ENCODE measurements around the gene LRP8.

The LRP8 gene

DNA sequence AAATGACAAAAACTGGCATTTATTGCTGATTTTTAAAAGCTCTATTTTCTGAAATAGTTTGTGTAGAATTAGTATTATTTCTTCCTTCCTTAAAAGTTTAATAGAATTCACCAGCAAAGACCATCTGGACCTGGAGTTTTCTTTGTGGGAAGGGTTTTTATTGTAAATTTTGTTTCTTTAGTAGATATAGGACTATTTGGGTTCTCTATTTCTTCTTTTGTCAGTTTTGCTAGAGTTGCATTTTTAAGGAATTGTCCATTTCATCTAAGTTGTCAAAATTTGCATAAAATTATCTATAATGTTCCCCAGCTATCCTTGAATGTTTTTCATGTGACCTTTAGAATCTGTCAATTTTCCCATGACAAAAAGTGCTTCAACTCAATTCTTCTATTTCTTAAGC, 28.8 kb upstream of the LRP8 start:
- TF ChIP-seq, protein P1, sequence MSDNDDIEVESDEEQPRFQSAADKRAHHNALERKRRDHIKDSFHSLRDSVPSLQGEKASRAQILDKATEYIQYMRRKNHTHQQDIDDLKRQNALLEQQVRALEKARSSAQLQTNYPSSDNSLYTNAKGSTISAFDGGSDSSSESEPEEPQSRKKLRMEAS (IDR thresholded peaks at IDR 0.05; ENCODE audit: low read depth, low read length), result no peak
- TF ChIP-seq, protein P2, sequence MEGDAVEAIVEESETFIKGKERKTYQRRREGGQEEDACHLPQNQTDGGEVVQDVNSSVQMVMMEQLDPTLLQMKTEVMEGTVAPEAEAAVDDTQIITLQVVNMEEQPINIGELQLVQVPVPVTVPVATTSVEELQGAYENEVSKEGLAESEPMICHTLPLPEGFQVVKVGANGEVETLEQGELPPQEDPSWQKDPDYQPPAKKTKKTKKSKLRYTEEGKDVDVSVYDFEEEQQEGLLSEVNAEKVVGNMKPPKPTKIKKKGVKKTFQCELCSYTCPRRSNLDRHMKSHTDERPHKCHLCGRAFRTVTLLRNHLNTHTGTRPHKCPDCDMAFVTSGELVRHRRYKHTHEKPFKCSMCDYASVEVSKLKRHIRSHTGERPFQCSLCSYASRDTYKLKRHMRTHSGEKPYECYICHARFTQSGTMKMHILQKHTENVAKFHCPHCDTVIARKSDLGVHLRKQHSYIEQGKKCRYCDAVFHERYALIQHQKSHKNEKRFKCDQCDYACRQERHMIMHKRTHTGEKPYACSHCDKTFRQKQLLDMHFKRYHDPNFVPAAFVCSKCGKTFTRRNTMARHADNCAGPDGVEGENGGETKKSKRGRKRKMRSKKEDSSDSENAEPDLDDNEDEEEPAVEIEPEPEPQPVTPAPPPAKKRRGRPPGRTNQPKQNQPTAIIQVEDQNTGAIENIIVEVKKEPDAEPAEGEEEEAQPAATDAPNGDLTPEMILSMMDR (IDR thresholded peaks at IDR 0.05; ENCODE audit: low read depth, low read length), result no peak
- TF ChIP-seq MYC (IDR thresholded peaks at IDR 0.05; ENCODE audit: low read depth, low read length), result no peak
- no peak for TF ChIP-seq POLR2A (IDR thresholded peaks at IDR 0.05; ENCODE audit: extremely low read depth, insufficient read length)
- no peak overlapping the region for H3K4me3 ChIP-seq (ENCODE audit: low read depth, low read length)
- no peak for DNase-seq (ENCODE audit: low read depth)

DNA sequence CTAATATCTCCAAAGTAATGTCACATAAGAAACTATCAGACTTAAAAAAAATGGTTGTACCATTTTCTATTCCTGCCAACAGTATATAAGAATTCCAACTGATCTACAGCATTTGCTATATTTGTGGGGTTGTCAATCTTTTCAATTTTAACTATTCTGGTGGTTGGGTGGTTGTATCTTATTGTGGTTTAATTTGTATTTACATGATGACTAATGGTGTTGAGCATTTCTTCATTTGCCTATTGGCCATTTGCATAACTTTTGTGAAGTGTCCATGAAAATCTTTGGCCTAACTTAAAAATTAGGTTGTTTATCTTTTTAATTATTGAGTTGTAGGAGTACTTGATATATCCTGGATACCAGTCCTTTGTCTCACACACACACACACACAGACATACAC, 26.2 kb upstream of the LRP8 start:
- no peak for DNase-seq (ENCODE audit: low read depth)
- no peak for TF ChIP-seq MYC (IDR thresholded peaks at IDR 0.05; ENCODE audit: low read depth, low read length)
- TF ChIP-seq, protein P1 (IDR thresholded peaks at IDR 0.05; ENCODE audit: low read depth, low read length), result no peak
- H3K4me3 ChIP-seq (ENCODE audit: low read depth, low read length), result no peak overlapping the region

DNA sequence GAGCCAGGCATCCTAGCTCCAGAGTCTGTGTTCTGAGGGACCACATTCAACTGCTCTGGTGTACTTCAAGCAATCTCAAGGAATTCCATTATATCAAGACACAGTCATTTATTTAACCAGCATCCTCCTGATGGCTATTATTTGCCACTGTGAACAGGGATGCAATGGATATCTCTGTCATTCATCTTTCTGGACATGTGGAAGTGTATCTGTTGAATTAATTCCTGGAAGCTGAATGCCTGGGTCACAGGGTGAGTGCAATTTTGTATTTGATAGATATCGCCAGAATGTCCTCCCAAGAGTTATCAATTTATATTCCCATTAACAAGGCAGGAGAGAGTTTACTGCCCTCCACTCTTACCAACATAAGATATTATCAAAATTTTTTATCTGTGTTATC, 24.7 kb upstream of the LRP8 start:
- no peak for DNase-seq (ENCODE audit: low read depth)
- TF ChIP-seq, protein P2 (IDR thresholded peaks at IDR 0.05; ENCODE audit: low read depth, low read length), result no peak
- TF ChIP-seq POLR2A (IDR thresholded peaks at IDR 0.05; ENCODE audit: extremely low read depth, insufficient read length) (no peak), MYC (IDR thresholded peaks at IDR 0.05; ENCODE audit: low read depth, low read length) (no peak)
- TF ChIP-seq, protein P1 (IDR thresholded peaks at IDR 0.05; ENCODE audit: low read depth, low read length), result no peak
- no peak overlapping the region for H3K4me3 ChIP-seq (ENCODE audit: low read depth, low read length)

DNA sequence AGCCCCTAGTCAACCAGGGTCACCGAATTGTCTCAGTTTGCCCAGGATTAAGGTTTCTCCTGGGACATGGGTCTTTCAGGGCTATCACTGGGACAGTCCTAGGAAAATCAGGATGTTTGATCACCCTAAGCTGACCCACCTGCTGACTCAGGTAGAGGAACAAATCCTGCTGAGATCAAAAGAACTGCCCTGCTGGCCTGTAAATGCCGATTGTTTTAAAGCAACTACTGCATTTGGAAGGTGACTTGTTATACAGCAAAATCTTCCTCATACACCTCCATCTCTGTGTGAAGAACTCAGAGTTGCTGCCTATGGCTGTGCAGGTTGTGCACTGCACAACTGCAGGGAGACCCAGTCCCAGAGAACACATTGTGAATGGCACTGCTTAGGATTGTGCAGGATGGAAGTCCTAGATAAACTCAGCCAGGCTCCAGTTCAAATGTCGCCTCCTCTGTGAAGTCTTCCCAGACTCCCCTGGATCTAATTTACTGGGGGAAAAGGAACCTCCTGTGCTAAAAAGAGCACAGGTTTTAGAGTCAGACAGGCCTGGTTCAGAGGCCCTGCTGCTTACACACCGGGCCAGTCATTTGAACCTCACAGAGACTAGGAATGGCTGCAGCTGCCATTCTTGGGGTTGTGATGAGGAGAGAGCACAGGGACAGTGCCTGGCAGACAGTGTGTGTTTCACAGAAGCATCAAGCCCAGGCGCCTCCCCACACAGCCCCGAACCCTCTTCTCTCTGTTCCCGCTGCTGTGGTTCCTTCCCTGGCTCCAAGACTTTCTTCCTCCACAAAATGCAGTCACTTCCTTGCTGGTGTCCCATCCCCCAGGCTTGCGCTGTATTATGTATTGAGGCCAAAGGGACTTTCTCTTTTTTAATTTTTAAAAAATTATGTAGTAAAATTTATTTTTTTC, 23.2 kb upstream of the LRP8 start:
- no peak for DNase-seq (ENCODE audit: low read depth)
- no peak for TF ChIP-seq POLR2A (IDR thresholded peaks at IDR 0.05; ENCODE audit: extremely low read depth, insufficient read length)
- no peak for TF ChIP-seq MYC (IDR thresholded peaks at IDR 0.05; ENCODE audit: low read depth, low read length)
- TF ChIP-seq, protein P1 (IDR thresholded peaks at IDR 0.05; ENCODE audit: low read depth, low read length), result no peak
- TF ChIP-seq, protein P2 (IDR thresholded peaks at IDR 0.05; ENCODE audit: low read depth, low read length), result no peak
- no peak overlapping the region for H3K4me3 ChIP-seq (ENCODE audit: low read depth, low read length)

DNA sequence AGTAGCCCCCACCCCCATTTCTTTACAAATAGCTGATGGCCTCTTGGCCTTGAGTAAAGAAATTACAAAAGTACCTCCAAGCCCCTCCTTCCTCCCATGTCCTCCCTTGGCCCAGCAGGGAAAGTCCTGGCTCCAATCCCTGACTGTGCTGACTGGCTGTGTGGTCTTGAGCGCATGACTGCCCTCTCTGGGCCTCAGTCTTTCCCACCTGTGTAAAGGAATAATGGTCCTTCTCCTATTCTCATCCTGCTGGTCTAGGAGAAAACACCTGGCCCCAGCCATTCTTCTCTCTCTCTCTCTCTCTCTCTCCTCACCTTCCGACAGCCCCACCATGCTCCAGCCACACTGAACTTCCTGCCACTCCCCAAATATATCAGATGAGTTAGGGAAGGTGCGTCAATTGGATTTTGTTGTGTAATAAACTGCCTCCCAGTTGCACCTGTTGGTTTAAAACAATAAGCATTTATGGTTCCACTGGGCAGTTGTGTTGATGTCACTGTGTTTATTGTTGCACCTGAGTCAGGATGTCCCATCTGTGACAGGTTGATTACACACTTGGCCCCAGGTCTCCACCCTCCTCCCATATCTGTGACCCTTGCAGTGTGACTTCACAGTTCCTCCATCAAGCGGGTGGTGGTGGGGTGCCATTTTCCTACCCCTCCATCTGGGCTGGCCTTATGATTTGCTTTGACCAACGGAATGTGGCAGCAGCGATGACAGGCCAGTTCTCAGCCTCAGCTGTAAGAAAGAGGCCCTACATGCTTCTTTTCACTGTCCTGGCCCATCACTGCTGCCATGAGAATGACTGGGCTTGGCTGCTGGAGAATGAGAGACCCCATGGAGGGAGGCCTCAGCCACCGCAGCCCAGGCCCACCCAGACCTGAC, 22.3 kb upstream of the LRP8 start:
- no peak for TF ChIP-seq MYC (IDR thresholded peaks at IDR 0.05; ENCODE audit: low read depth, low read length)
- H3K4me3 ChIP-seq (ENCODE audit: low read depth, low read length), result no peak overlapping the region
- DNase-seq (ENCODE audit: low read depth), result no peak

DNA sequence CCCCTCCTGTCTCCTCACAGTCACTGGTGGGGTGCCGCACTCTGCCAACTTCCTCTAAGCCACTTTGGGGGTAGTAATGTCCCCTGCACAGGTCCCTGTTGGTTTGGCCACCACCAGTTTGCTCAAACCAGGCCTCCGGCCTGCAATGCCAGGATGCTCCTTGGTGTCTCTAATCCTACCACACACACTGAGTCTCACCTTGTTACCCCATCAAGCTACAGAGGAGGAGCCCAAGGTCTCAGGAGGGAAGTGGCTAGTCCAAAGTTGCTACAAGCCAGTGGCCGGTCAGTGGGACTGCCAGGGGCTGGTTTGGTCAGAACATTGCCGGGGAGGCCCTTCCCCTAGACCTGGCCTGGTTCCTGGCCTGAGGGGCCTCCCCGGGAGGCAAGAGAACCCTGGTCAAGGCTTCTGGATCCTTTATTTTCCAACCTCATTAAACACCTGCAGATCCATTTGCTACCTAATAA, 21.5 kb upstream of the LRP8 start:
- DNase-seq (ENCODE audit: low read depth), result no peak
- no peak overlapping the region for H3K4me3 ChIP-seq (ENCODE audit: low read depth, low read length)
- TF ChIP-seq MYC (IDR thresholded peaks at IDR 0.05; ENCODE audit: low read depth, low read length) (no peak), POLR2A (IDR thresholded peaks at IDR 0.05; ENCODE audit: extremely low read depth, insufficient read length) (no peak)
- TF ChIP-seq, protein P1 (IDR thresholded peaks at IDR 0.05; ENCODE audit: low read depth, low read length), result no peak
- TF ChIP-seq, protein P2 (IDR thresholded peaks at IDR 0.05; ENCODE audit: low read depth, low read length), result no peak
